ENCODE results near the gene USP8.

DNA sequence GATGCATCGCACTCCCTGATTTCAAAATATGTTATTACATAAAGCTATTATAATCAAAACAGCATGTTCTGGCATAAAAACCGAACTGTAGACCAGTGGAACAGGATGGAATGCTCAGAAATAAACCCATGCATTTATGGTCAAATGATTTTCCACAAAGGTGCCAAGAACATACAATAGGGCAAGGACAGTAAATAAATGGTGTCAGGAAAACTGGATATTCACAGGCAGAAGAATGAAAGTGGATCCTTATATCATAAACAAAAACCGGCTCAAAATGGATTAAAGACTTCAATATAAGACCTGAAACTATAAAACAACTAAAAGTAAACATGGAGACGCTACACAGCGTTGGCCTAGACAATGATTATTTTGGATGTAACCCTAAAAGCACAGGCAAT, 99.6 kb downstream of the USP8 start:
- TF ChIP-seq POLR2A (IDR thresholded peaks at IDR 0.05), result no peak
- no peak for TF ChIP-seq CTCF (IDR thresholded peaks at IDR 0.05)
- TF ChIP-seq EP300 (IDR thresholded peaks at IDR 0.05), result no peak
- TF ChIP-seq POLR2AphosphoS5 (IDR thresholded peaks at IDR 0.05), result no peak
